Osteocyte (in vitro differentiated cells): ENCODE results near the gene TADA1. TPM values are rescaled to one million over a fixed set of nuclear protein-coding genes. Genes with fewer than 3 reads are reported as not detected.

Source experiments
- DNase-seq: peaks from one replicate; pipeline ENCODE4 v3.0.0; 2021; ENCODE audit warnings: mixed read lengths; ENCODE audit not compliant: unreplicated experiment; ENCODE audit errors: extremely low spot score
- H3K27ac Mint-ChIP-seq: one replicate; pipeline ENCODE4 v1.8.0; 2021; ENCODE audit warnings: mild to moderate bottlenecking, mixed read lengths; ENCODE audit not compliant: unreplicated experiment
- H3K27me3 Mint-ChIP-seq: one replicate; pipeline ENCODE4 v1.8.0; 2021; ENCODE audit warnings: mixed read lengths; ENCODE audit not compliant: unreplicated experiment
- H3K36me3 Mint-ChIP-seq: one replicate; pipeline ENCODE4 v1.8.0; 2021; ENCODE audit warnings: mixed read lengths; ENCODE audit not compliant: unreplicated experiment
- H3K4me1 Mint-ChIP-seq: one replicate; pipeline ENCODE4 v1.8.0; 2021; ENCODE audit warnings: mixed read lengths; ENCODE audit not compliant: unreplicated experiment
- H3K4me3 Mint-ChIP-seq: one replicate; pipeline ENCODE4 v1.8.0; 2021; ENCODE audit warnings: mild to moderate bottlenecking, moderate library complexity, mixed read lengths; ENCODE audit not compliant: unreplicated experiment
- H3K9me3 Mint-ChIP-seq: one replicate; pipeline ENCODE4 v1.8.0; 2021; ENCODE audit warnings: mixed read lengths; ENCODE audit not compliant: unreplicated experiment
- total RNA-seq: library from RNA; stranded (reverse); gene quantifications from 2 replicates; pipeline ENCODE4 v1.2.1, GENCODE V29; 2021
- TF ChIP-seq, protein P1 (sequence below): fragments of 200-600 bp; sonication (generic); IDR thresholded peaks from 2 replicates; pipeline ENCODE4 v1.5.0; 2021; ENCODE audit warnings: antibody characterized with exemption, mild to moderate bottlenecking, moderate library complexity

The TADA1 gene
- total RNA-seq, 1 donor from 2014 or later: 9.8 TPM

DNA sequence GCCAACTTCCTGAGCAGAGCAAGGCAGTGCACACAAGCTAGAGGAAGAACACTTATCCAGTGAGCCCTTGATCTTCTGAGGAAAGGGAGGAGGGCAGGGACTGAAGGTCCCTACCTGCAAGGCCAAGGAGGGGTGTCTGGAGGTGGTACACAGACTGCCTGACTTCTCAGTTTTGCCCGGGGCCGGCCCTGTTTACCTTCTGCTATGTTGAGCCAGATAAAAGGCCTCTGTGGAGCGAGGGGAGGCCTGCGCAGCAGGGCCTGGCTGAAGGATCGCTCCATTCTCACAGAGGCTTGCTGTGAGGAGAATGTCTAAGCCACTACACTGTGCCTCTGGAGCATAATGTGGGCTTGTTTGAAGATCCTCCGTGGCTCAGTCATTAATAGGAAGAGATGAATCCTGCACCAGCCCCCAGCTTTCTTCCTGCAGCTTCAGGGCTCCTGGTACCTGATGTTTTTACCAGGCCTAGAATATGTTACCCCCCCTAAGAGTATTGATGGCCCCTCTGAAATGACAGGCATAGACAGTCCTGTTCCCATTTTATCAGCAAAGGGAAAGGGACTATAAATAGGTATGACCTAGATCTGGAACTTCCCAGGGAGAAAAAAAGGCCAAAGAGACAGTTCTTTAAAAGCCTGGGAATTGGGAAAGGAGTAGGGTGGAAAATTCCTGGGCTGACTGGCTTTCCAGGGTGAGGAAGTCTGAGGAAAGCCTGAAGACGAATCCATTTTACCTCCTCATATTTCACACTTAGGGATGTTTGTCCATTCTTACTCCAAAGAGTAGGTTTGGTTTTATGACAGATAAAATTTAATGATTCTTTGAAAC, 32.1 kb downstream of the TADA1 start:
- TF ChIP-seq, protein P1, sequence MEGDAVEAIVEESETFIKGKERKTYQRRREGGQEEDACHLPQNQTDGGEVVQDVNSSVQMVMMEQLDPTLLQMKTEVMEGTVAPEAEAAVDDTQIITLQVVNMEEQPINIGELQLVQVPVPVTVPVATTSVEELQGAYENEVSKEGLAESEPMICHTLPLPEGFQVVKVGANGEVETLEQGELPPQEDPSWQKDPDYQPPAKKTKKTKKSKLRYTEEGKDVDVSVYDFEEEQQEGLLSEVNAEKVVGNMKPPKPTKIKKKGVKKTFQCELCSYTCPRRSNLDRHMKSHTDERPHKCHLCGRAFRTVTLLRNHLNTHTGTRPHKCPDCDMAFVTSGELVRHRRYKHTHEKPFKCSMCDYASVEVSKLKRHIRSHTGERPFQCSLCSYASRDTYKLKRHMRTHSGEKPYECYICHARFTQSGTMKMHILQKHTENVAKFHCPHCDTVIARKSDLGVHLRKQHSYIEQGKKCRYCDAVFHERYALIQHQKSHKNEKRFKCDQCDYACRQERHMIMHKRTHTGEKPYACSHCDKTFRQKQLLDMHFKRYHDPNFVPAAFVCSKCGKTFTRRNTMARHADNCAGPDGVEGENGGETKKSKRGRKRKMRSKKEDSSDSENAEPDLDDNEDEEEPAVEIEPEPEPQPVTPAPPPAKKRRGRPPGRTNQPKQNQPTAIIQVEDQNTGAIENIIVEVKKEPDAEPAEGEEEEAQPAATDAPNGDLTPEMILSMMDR: no peak
- peak; percentile 46 for DNase-seq
- Mint-ChIP-seq H3K36me3 (peaks cover 47% of the 10 kb centered on the region), H3K4me3 (no peak overlapping the region), H3K27ac (peak overlapping the region; percentile 34), H3K4me1 (peaks cover 16% of the 10 kb centered on the region), H3K9me3 (no peaks in the 10 kb centered on the region), H3K27me3 (no peaks in the 10 kb centered on the region)

DNA sequence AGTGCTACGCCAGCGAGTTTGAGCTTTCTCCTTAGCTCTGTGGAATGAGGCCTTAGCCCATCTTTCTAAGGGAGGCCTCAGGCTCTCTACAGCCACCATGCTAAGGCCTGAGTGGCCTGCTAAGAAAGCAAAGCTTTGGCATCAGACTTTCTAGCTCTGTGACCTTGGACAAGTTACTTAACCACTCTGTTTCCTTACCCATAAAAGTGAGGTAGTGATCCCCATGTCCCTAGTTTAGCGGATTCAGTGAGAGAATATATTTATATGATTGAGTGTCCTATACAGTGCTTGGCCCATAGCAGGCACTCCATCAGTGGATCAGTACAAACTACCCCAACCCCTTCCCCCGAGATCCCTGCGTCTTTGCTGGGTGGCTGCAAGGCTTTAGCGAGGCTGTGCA, 32.7 kb downstream of the TADA1 start:
- TF ChIP-seq, protein P1: no peak
- Mint-ChIP-seq H3K4me1 (peaks cover 22% of the 10 kb centered on the region), H3K9me3 (no peaks in the 10 kb centered on the region), H3K36me3 (peaks cover 44% of the 10 kb centered on the region), H3K4me3 (no peak overlapping the region), H3K27ac (peak overlapping the region; percentile 34), H3K27me3 (no peaks in the 10 kb centered on the region)
- peak; percentile 49 for DNase-seq

DNA sequence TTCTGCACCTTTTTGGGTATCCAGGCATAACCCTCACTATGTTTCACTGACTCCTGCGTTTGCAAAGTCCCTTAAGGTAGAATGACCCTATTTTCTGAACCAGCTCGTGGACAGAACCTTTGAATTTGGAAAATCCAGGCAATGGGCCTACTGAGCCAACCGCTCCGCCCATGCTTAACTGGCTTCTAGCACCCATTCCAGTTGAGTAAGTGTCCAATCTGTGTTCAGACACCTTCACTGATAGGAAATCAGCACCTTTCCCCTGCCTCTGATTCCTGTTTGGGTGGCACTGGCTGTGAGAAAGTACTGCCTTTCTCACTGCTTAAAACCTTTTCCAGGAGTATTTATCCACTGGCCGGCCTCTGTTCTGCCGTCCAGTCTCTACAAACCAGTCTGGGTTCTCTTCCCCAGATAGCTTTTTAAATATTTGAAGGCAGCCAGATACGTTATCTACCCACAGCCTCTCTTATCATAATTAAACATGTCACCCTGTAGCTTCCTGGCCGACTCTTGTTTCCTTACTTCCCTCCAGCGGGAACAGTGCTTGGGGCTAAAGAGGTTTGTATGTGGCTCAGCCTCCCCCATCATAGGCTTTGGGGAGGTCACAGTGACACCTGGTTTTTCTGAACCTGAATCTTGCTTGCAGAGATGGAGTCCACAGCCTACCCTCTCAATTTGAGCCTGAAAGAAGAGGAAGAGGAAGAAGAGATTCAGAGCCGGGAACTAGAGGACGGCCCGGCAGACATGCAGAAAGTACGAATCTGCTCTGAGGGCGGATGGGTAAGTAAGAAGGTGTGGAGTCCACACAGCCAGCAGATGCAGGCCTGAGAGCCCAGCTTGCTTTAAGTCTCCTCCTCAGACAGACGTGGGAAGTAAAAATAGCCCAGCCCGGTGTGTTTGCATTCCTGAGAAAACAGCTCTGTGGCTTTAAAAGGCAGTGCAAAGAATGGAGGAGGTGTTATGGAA, 35.5 kb downstream of the TADA1 start:
- DNase-seq: peak; percentile 70
- Mint-ChIP-seq H3K9me3 (no peaks in the 10 kb centered on the region), H3K36me3 (peaks cover 24% of the 10 kb centered on the region), H3K4me3 (peak overlapping the region; percentile 82), H3K4me1 (peaks cover 24% of the 10 kb centered on the region), H3K27me3 (peaks cover 6% of the 10 kb centered on the region), H3K27ac (peak overlapping the region; percentile 62)
- TF ChIP-seq, protein P1: no peak

DNA sequence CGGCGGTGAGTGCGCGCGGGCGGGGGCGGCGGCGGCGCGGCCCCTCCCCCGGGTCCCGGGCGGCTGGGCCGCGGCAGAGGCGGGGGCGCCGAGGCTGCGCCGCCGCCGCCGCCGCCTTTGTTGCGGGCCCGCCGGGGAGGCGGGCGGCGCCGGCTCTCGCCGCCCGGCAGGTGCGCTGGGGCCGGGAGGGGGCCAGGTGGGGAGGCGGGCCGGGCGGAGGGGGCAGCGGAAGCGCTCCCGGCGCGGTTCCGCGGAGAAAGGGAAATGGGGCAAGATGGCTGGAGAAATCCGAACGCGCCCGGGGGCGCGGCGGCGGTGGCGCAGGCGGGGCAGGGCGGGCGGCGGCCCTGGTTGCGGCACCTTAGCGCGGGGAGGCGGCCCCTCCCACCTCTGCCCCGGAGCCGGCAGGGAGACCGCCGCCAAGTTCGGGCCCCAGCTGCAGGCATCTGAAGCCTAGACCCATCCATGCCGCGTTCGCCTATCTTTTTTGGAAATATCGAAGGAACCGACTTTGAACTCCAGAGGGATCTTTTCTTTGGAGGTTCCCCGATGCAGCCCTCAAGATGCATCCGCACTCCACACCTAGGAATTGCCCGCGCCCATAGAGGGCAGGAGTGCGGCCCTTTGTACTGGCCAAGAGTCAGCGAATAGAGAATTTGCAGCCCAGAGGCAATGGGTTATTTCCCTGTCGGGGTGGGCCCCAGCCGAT, 36.3 kb downstream of the TADA1 start:
- H3K4me1 Mint-ChIP-seq: peaks cover 24% of the 10 kb centered on the region
- peak overlapping the region; percentile 82 for H3K4me3 Mint-ChIP-seq
- H3K9me3 Mint-ChIP-seq: no peaks in the 10 kb centered on the region
- TF ChIP-seq, protein P1: peak; percentile 27
- peaks cover 23% of the 10 kb centered on the region for H3K36me3 Mint-ChIP-seq
- H3K27me3 Mint-ChIP-seq: peaks cover 13% of the 10 kb centered on the region
- no peak for DNase-seq
- peak overlapping the region; percentile 62 for H3K27ac Mint-ChIP-seq
